CD14-positive monocyte (primary cell): Measurements from ENCODE around the gene TMEM191C. TPM values are rescaled to one million over a fixed set of nuclear protein-coding genes. Genes with fewer than 3 reads are reported as not detected.

ENCODE experiments used
- DNase-seq, 3 donors: peaks; one replicate each; pipeline ENCODE4 v3.0.0-alpha.2; 2011 to 2022
- H2AFZ ChIP-seq: 2 replicates; pipeline ENCODE4 v1.6.0; 2012; ENCODE audit warnings: mild to moderate bottlenecking, low read depth, low read length, inconsistent platforms; ENCODE audit not compliant: insufficient read depth, poor library complexity, severe bottlenecking
- H3K27ac ChIP-seq, 2 donors: 1 replicate in 1 of 2; 2 replicates in 1 of 2; pipeline ENCODE4 v1.5.1; 2012 to 2013; ENCODE audit warnings: low read length in 2 of 2, control low read depth in 1 of 2, inconsistent platforms in 1 of 2, low read depth in 1 of 2, mild to moderate bottlenecking in 1 of 2
- H3K27me3 ChIP-seq, 2 donors: one replicate each; pipeline versions ENCODE4 v1.6.0 to v1.6.1; 2011 to 2013; ENCODE audit warnings: low read length in 2 of 2; ENCODE audit not compliant: control insufficient read depth in 2 of 2, insufficient read depth in 2 of 2
- H3K36me3 ChIP-seq, 2 donors: replicated peaks in 1 of 2; 1 replicate in 1 of 2; 2 replicates in 1 of 2; pipeline versions ENCODE4 v1.5.1 to v1.6.1; 2012 to 2013; ENCODE audit warnings: low read length in 2 of 2, control low read depth in 1 of 2, inconsistent platforms in 1 of 2, mild to moderate bottlenecking in 1 of 2; ENCODE audit not compliant: insufficient read depth in 2 of 2, control insufficient read depth in 1 of 2
- H3K4me1 ChIP-seq, 2 donors: 1 replicate in 1 of 2; 2 replicates in 1 of 2; pipeline versions ENCODE4 v1.5.1 to v1.6.1; 2012 to 2013; ENCODE audit warnings: low read length in 2 of 2, control low read depth in 1 of 2, inconsistent platforms in 1 of 2, mild to moderate bottlenecking in 1 of 2, moderate library complexity in 1 of 2; ENCODE audit not compliant: insufficient read depth in 2 of 2, control insufficient read depth in 1 of 2
- H3K4me2 ChIP-seq: replicated peaks from 2 replicates; pipeline ENCODE3; 2012; ENCODE audit warnings: low read length, moderate library complexity, mild to moderate bottlenecking; ENCODE audit not compliant: poor library complexity, severe bottlenecking; ENCODE audit errors: extremely low read depth
- H3K4me3 ChIP-seq, 3 experiments: fragments of 200-600 bp in 1 of 3; sonication (generic) in 1 of 3; replicated peaks in 1 of 3; 1 replicate in 2 of 3; 2 replicates in 1 of 3; pipeline ENCODE4 v1.5.1; 2011 to 2013; ENCODE audit warnings: low read length in 3 of 3, mild to moderate bottlenecking in 3 of 3, control low read depth in 2 of 3, low read depth in 2 of 3, inconsistent platforms in 1 of 3, moderate library complexity in 1 of 3
- H3K79me2 ChIP-seq: 2 replicates; pipeline ENCODE4 v1.6.0; 2012; ENCODE audit warnings: mild to moderate bottlenecking, control low read depth, inconsistent platforms, low read length, moderate library complexity; ENCODE audit not compliant: insufficient read depth
- H3K9ac ChIP-seq: 2 replicates; pipeline ENCODE4 v1.6.0; 2017; ENCODE audit warnings: low read length, mild to moderate bottlenecking; ENCODE audit not compliant: insufficient read depth, poor library complexity, severe bottlenecking
- H3K9me3 ChIP-seq, 2 donors: replicated peaks in 1 of 2; 1 replicate in 1 of 2; 2 replicates in 1 of 2; pipeline versions ENCODE4 v1.5.1 to v1.6.1; 2012 to 2013; ENCODE audit warnings: low read length in 2 of 2, control low read depth in 1 of 2; ENCODE audit not compliant: control insufficient read depth in 1 of 2, insufficient read depth in 1 of 2
- H4K20me1 ChIP-seq: 2 replicates; pipeline ENCODE4 v1.6.0; 2012; ENCODE audit warnings: mild to moderate bottlenecking, low read length, control low read depth, moderate library complexity; ENCODE audit not compliant: insufficient read depth
- H3K27ac Mint-ChIP-seq, 7 donors: one replicate each; pipeline ENCODE4 v1.8.0; 2020; ENCODE audit warnings: mild to moderate bottlenecking in 7 of 7, mixed read lengths in 7 of 7, moderate library complexity in 6 of 7, inconsistent platforms in 2 of 7
- H3K27me3 Mint-ChIP-seq, 3 donors: one replicate each; pipeline ENCODE4 v1.8.0; 2021 to 2022; ENCODE audit warnings: low read depth in 3 of 3, mild to moderate bottlenecking in 3 of 3, mixed read lengths in 3 of 3, moderate library complexity in 3 of 3, inconsistent platforms in 1 of 3
- H3K36me3 Mint-ChIP-seq, 2 donors: one replicate each; pipeline ENCODE4 v1.8.0; 2020; ENCODE audit warnings: mixed read lengths in 2 of 2, inconsistent platforms in 1 of 2, mild to moderate bottlenecking in 1 of 2
- H3K4me1 Mint-ChIP-seq: one replicate; pipeline ENCODE4 v1.8.0; 2020; ENCODE audit warnings: mild to moderate bottlenecking, mixed read lengths
- H3K4me3 Mint-ChIP-seq, 2 donors: one replicate each; pipeline ENCODE4 v1.8.0; 2020; ENCODE audit warnings: mild to moderate bottlenecking in 2 of 2, mixed read lengths in 2 of 2, moderate library complexity in 1 of 2
- H3K9me3 Mint-ChIP-seq, 7 donors: one replicate each; pipeline ENCODE4 v1.8.0; 2020 to 2022; ENCODE audit warnings: mixed read lengths in 7 of 7, mild to moderate bottlenecking in 6 of 7, moderate library complexity in 6 of 7, inconsistent platforms in 2 of 7
- CTCF ChIP-seq: fragments of 200-600 bp; IDR thresholded peaks from one replicate; pipeline ENCODE4 v1.8.0; 2022; ENCODE audit warnings: antibody characterized with exemption, mild to moderate bottlenecking
- WGBS: methylation state at CpG from one replicate; pipeline ENCODE4 v1.1.5; 2013; ENCODE audit warnings: missing lambda C conversion rate; ENCODE audit not compliant: insufficient coverage; 5-methylcytosine and 5-hydroxymethylcytosine counted together
- intact Hi-C, 2 donors: fragments of 100-400 bp; cut with micrococcal nuclease; formaldehyde crosslinking; loops; one replicate each; pipeline versions ENCODE4 v1.15.0 to v1.15.1; 2023
- polyA plus RNA-seq, 3 donors: library from polyadenylated mRNA; depleted of rRNA in 1 of 3; unstranded in 2 of 3; stranded (reverse) in 1 of 3; fragments of 300-500 nt in 2 of 3; fragments of >200 nt in 1 of 3; fragmentation: Illumina TruSeq in 2 of 3; gene quantifications; 1 replicate in 2 of 3; 2 replicates in 1 of 3; pipeline ENCODE4 v1.2.3, GENCODE V29; 2012 to 2021

Gene TMEM191C
- polyA plus RNA-seq, 3 donors, result 1.6 to 4.5 (median 4.0) TPM

- peaks cover 11% of the 10 kb centered on the region for H4K20me1 ChIP-seq
- Mint-ChIP-seq H3K27me3 (no peaks in the 10 kb centered on the region), H3K36me3 (peaks cover 27 to 54% of the 10 kb centered on the region in 2 donors), H3K9me3 (no peaks in the 10 kb centered on the region), H3K4me1 (peaks cover 5% of the 10 kb centered on the region), H3K27ac (peak overlapping the region in 1 of 7 donors; percentile 83), H3K4me3 (no peak overlapping the region)
- H3K4me1 ChIP-seq, result peaks cover 7 to 8% of the 10 kb centered on the region in 2 donors
- no peak overlapping the region for H3K4me2 ChIP-seq
- H3K4me3 ChIP-seq, result no peak overlapping the region
- WGBS, result 95% methylated on average over 19 of the region's 33 CpGs
- intact Hi-C loops, result no loop called here
- no peak overlapping the region for H3K27ac ChIP-seq
- peaks cover 28 to 51% of the 10 kb centered on the region in 2 donors for H3K36me3 ChIP-seq
- no peaks in the 10 kb centered on the region for H3K27me3 ChIP-seq
- H3K79me2 ChIP-seq, result peaks cover 19% of the 10 kb centered on the region
- TF ChIP-seq CTCF, result no peak
- no peaks in the 10 kb centered on the region for H3K9me3 ChIP-seq
- no peak for DNase-seq
- H3K9ac ChIP-seq, result no peak overlapping the region
- no peak overlapping the region for H2AFZ ChIP-seq
Measured at GRCh38 chr22:21446827-21447690, 20.1 kb upstream of the TMEM191C start.

GRCh38 chr22:21447694-21448402 lies 19.3 kb upstream of the TMEM191C start:
- Histone ChIP-seq H3K79me2 (peaks cover 18% of the 10 kb centered on the region), H4K20me1 (peaks cover 11% of the 10 kb centered on the region), H3K27ac (no peak overlapping the region), H3K9ac (no peak overlapping the region), H2AFZ (no peak overlapping the region), H3K4me3 (no peak overlapping the region), H3K4me1 (peaks cover 3 to 4% of the 10 kb centered on the region in 2 donors), H3K4me2 (no peak overlapping the region), H3K36me3 (peaks cover 28 to 51% of the 10 kb centered on the region in 2 donors), H3K9me3 (no peaks in the 10 kb centered on the region), H3K27me3 (no peaks in the 10 kb centered on the region)
- intact Hi-C loops, result no loop called here
- H3K36me3 Mint-ChIP-seq, result peaks cover 27 to 54% of the 10 kb centered on the region in 2 donors
- no peak overlapping the region for H3K4me3 Mint-ChIP-seq
- DNase-seq, result peak in 1 of 3 donors; percentile 5
- H3K27ac Mint-ChIP-seq, result peak overlapping the region in 1 of 7 donors; percentile 71
- H3K9me3 Mint-ChIP-seq, result no peaks in the 10 kb centered on the region
- no peaks in the 10 kb centered on the region for H3K27me3 Mint-ChIP-seq
- TF ChIP-seq CTCF, result no peak
- 88% methylated on average over 20 of the region's 22 CpGs for WGBS
- H3K4me1 Mint-ChIP-seq, result peaks cover 5% of the 10 kb centered on the region
